AG04450 (cell line): Measurements from ENCODE around the gene KRT78. TPM values are rescaled to one million over a fixed set of nuclear protein-coding genes. Genes with fewer than 3 reads are reported as not detected.

ENCODE experiments used
- CTCF ChIA-PET: fragments of 300-600, 350-600 bp; formaldehyde crosslinking; extraction: SDS; loops from one replicate; lab custom pipeline; 2022; ENCODE audit warnings: antibody characterized with exemption, inconsistent platforms; lab: Charles Lee
- POLR2A ChIA-PET: fragments of 350-600 bp; formaldehyde crosslinking; extraction: SDS; loops from one replicate; lab custom pipeline; 2021; ENCODE audit warnings: antibody characterized with exemption, inconsistent platforms; lab: Yijun Ruan, JAX
- DNase-seq: peaks from one replicate; pipeline ENCODE4 v3.0.0-alpha.2; 2011; ENCODE audit warnings: low read depth, low spot score
- H3K27ac ChIP-seq: one replicate; pipeline ENCODE4 v1.5.1; 2012; ENCODE audit warnings: low read depth, low read length, control low read depth
- H3K27me3 ChIP-seq: one replicate; pipeline ENCODE4 v1.6.0; 2012; ENCODE audit warnings: low read length; ENCODE audit not compliant: control insufficient read depth, insufficient read depth
- H3K4me3 ChIP-seq: 2 replicates; pipeline ENCODE4 v1.5.1; 2011; ENCODE audit warnings: mild to moderate bottlenecking, low read depth, low read length, control low read depth
- H3K9me3 ChIP-seq: 2 replicates; pipeline ENCODE4 v1.5.1; 2012; ENCODE audit warnings: low read length; ENCODE audit not compliant: control insufficient read depth, insufficient read depth
- polyA plus RNA-seq: library from polyadenylated mRNA; depleted of rRNA; stranded (reverse); fragments of >200 nt; gene quantifications from 2 replicates; pipeline ENCODE4 v1.2.3, GENCODE V29; 2011
- TF ChIP-seq, protein P1 (sequence below): IDR thresholded peaks from 2 replicates; pipeline ENCODE4 v1.5.1; 2011; ENCODE audit warnings: low read depth, low read length, control low read depth, inconsistent platforms

The KRT78 gene
- polyA plus RNA-seq, 1 experiment, result not detected

- Histone ChIP-seq H3K9me3 (no peaks in the 10 kb centered on the region), H3K27me3 (peaks cover 18% of the 10 kb centered on the region), H3K27ac (no peak overlapping the region), H3K4me3 (no peak overlapping the region)
- TF ChIP-seq, protein P1, sequence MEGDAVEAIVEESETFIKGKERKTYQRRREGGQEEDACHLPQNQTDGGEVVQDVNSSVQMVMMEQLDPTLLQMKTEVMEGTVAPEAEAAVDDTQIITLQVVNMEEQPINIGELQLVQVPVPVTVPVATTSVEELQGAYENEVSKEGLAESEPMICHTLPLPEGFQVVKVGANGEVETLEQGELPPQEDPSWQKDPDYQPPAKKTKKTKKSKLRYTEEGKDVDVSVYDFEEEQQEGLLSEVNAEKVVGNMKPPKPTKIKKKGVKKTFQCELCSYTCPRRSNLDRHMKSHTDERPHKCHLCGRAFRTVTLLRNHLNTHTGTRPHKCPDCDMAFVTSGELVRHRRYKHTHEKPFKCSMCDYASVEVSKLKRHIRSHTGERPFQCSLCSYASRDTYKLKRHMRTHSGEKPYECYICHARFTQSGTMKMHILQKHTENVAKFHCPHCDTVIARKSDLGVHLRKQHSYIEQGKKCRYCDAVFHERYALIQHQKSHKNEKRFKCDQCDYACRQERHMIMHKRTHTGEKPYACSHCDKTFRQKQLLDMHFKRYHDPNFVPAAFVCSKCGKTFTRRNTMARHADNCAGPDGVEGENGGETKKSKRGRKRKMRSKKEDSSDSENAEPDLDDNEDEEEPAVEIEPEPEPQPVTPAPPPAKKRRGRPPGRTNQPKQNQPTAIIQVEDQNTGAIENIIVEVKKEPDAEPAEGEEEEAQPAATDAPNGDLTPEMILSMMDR, result no peak
- ChIA-PET CTCF (no interaction called here), POLR2A (no interaction called here)
- no peak for DNase-seq
These were observed 25.9 kb downstream of the KRT78 start for GRCh38 chr12:52822771-52823510.

- ChIA-PET CTCF (no interaction called here), POLR2A (no interaction called here)
- no peaks in the 10 kb centered on the region for H3K9me3 ChIP-seq
- TF ChIP-seq, protein P1, result no peak
- DNase-seq, result no peak
- peaks cover 18% of the 10 kb centered on the region for H3K27me3 ChIP-seq
- H3K27ac ChIP-seq, result no peak overlapping the region
- H3K4me3 ChIP-seq, result no peak overlapping the region
These were observed 26.8 kb downstream of the KRT78 start for GRCh38 chr12:52821826-52822660.

DNA sequence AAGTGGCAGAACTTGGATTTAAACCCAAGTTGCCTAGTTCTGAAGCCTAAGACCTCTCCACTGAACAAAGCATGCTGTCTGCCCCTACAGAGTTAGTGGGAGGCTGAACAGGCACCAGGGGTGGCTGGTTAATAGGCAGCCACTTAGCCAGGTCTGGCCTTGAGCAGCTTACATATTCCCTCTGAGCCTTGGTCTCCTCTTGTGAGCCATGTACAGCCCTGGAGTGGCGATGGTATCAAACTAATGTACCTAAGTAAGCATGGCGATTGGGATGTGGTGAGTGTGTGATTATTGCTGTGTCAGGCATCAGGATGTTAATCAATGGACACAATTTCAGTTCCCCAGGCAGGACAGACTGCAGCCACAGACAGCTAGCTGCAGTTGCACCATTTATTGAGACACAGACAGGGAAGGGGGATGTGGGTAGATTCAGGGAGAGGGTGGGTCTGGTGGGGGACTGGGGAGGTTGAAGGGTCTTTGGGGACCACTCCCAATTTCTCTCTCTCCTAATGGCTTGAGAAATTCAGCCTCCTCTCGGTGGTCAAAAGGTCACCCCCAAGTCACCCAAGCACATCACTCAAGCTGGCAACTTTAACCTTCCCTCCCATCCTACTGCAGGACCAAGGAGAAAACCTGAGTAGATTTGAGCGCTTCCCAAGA is 27.6 kb downstream of the KRT78 start:
- ChIA-PET POLR2A (no interaction called here), CTCF (no interaction called here)
- Histone ChIP-seq H3K9me3 (no peaks in the 10 kb centered on the region), H3K27ac (no peak overlapping the region), H3K27me3 (peaks cover 18% of the 10 kb centered on the region), H3K4me3 (no peak overlapping the region)
- DNase-seq, result no peak
- TF ChIP-seq, protein P1, result no peak

GRCh38 chr12:52820521-52820920 is 28.3 kb downstream of the KRT78 start:
- Histone ChIP-seq H3K9me3 (no peaks in the 10 kb centered on the region), H3K27ac (no peak overlapping the region), H3K27me3 (peaks cover 18% of the 10 kb centered on the region), H3K4me3 (no peak overlapping the region)
- POLR2A ChIA-PET, result no interaction called here
- CTCF ChIA-PET, result interaction anchor here (0.9 to 1.4 kb wide), 2 partner anchors 8 to 59 kb away, joined by 3 to 4 read pairs; no protein-coding TSS in a partner anchor
- DNase-seq, result no peak
- TF ChIP-seq, protein P1, result no peak
